ENCODE data around the gene CC2D2A.
"Not testable (repeated sequence)": the region's sequence is repeated elsewhere in the genome, so short reads cannot be mapped to it uniquely, and the experiment has no call there.

Gene CC2D2A

GRCh38 chr4:15610855-15611254, 141.2 kb downstream of the CC2D2A start:
- Histone ChIP-seq H2BK5ac (ENCODE audit: low read depth, low read length, poor library complexity, severe bottlenecking) (no peak overlapping the region), H3K36me3 (ENCODE audit: control insufficient read depth in 1 of 2, insufficient read depth in 2 of 2, low read depth in 1 of 2, low read length in 2 of 2) (peaks cover 6 to 53% of the 10 kb centered on the region in 2 experiments), H3K27me3 (ENCODE audit: control insufficient read depth in 1 of 2, insufficient read depth in 1 of 2, low read length in 2 of 2) (no peaks in the 10 kb centered on the region), H2BK12ac (ENCODE audit: low read length in 2 of 2) (no peak overlapping the region), H3K23ac (ENCODE audit: low read length in 2 of 2) (no peak overlapping the region), H3K9me3 (ENCODE audit: control insufficient read depth, low read length) (no peaks in the 10 kb centered on the region), H3K4me1 (ENCODE audit: control insufficient read depth, insufficient read depth, low read depth, low read length) (no peaks in the 10 kb centered on the region), H3K4me2 (ENCODE audit: low read length, poor library complexity, severe bottlenecking) (no peak overlapping the region), H4K91ac (ENCODE audit: low read length) (no peak overlapping the region), H2AFZ (ENCODE audit: low read depth, low read length) (no peak overlapping the region), H3K79me1 (replicated peaks; ENCODE audit: low read length, poor library complexity, severe bottlenecking) (peaks cover 10% of the 10 kb centered on the region), H4K8ac (ENCODE audit: low read length) (no peak overlapping the region), H3K18ac (ENCODE audit: low read depth in 1 of 2, low read length in 2 of 2) (no peak overlapping the region), H2AK5ac (ENCODE audit: low read length, severe bottlenecking) (no peak overlapping the region), H3K4me3 (ENCODE audit: insufficient read depth in 1 of 2, low read depth in 1 of 2, low read length in 2 of 2) (no peak overlapping the region), H3K14ac (ENCODE audit: low read length in 2 of 2) (no peak overlapping the region), H2BK15ac (ENCODE audit: low read depth, poor library complexity, severe bottlenecking) (no peak overlapping the region), H3K9ac (ENCODE audit: low read length) (no peak overlapping the region), H3K4ac (ENCODE audit: low read depth in 1 of 2, low read length in 2 of 2) (no peak overlapping the region), H2BK120ac (ENCODE audit: low read depth, low read length) (no peak overlapping the region), H3K27ac (ENCODE audit: low read length, poor library complexity, severe bottlenecking) (no peak overlapping the region)
- DNase-seq, result no peak
- 93% methylated on average over 2 of the region's 2 CpGs for WGBS

GRCh38 chr4:15612136-15612535, 142.5 kb downstream of the CC2D2A start:
- Histone ChIP-seq H3K23ac (ENCODE audit: low read length in 2 of 2) (no peak overlapping the region), H3K4me3 (ENCODE audit: insufficient read depth in 1 of 2, low read depth in 1 of 2, low read length in 2 of 2) (no peak overlapping the region), H3K4ac (ENCODE audit: low read depth in 1 of 2, low read length in 2 of 2) (no peak overlapping the region), H2BK120ac (ENCODE audit: low read depth, low read length) (no peak overlapping the region), H3K27ac (ENCODE audit: low read length, poor library complexity, severe bottlenecking) (no peak overlapping the region), H3K79me1 (replicated peaks; ENCODE audit: low read length, poor library complexity, severe bottlenecking) (peaks cover 13% of the 10 kb centered on the region), H3K36me3 (ENCODE audit: control insufficient read depth in 1 of 2, insufficient read depth in 2 of 2, low read depth in 1 of 2, low read length in 2 of 2) (peaks cover 6 to 57% of the 10 kb centered on the region in 2 experiments), H2BK12ac (ENCODE audit: low read length in 2 of 2) (no peak overlapping the region), H2BK15ac (ENCODE audit: low read depth, poor library complexity, severe bottlenecking) (no peak overlapping the region), H3K27me3 (ENCODE audit: control insufficient read depth in 1 of 2, insufficient read depth in 1 of 2, low read length in 2 of 2) (no peaks in the 10 kb centered on the region), H4K91ac (ENCODE audit: low read length) (no peak overlapping the region), H3K9ac (ENCODE audit: low read length) (no peak overlapping the region), H2AFZ (ENCODE audit: low read depth, low read length) (no peak overlapping the region), H3K18ac (ENCODE audit: low read depth in 1 of 2, low read length in 2 of 2) (no peak overlapping the region), H4K8ac (ENCODE audit: low read length) (no peak overlapping the region), H3K14ac (ENCODE audit: low read length in 2 of 2) (no peak overlapping the region), H2AK5ac (ENCODE audit: low read length, severe bottlenecking) (no peak overlapping the region), H3K4me2 (ENCODE audit: low read length, poor library complexity, severe bottlenecking) (no peak overlapping the region), H3K4me1 (ENCODE audit: control insufficient read depth, insufficient read depth, low read depth, low read length) (no peaks in the 10 kb centered on the region), H2BK5ac (ENCODE audit: low read depth, low read length, poor library complexity, severe bottlenecking) (no peak overlapping the region), H3K9me3 (ENCODE audit: control insufficient read depth, low read length) (no peaks in the 10 kb centered on the region)
- 96% methylated on average over 2 of the region's 2 CpGs for WGBS
- DNase-seq, result no peak

GRCh38 chr4:15614891-15615290, 145.2 kb downstream of the CC2D2A start:
- H3K4me2 ChIP-seq (ENCODE audit: low read length, poor library complexity, severe bottlenecking); H4K91ac ChIP-seq (ENCODE audit: low read length); H2AK5ac ChIP-seq (ENCODE audit: low read length, severe bottlenecking); H2BK5ac ChIP-seq (ENCODE audit: low read depth, low read length, poor library complexity, severe bottlenecking); H3K9ac ChIP-seq (ENCODE audit: low read length); DNase-seq; H2BK120ac ChIP-seq (ENCODE audit: low read depth, low read length); H3K27ac ChIP-seq (ENCODE audit: low read length, poor library complexity, severe bottlenecking); H3K18ac ChIP-seq (ENCODE audit: low read depth in 1 of 2, low read length in 2 of 2); H4K8ac ChIP-seq (ENCODE audit: low read length); H3K4me3 ChIP-seq (ENCODE audit: insufficient read depth in 1 of 2, low read depth in 1 of 2, low read length in 2 of 2); H2BK15ac ChIP-seq (ENCODE audit: low read depth, poor library complexity, severe bottlenecking); H3K9me3 ChIP-seq (ENCODE audit: control insufficient read depth, low read length); H3K23ac ChIP-seq (ENCODE audit: low read length in 2 of 2); H3K4me1 ChIP-seq (ENCODE audit: control insufficient read depth, insufficient read depth, low read depth, low read length); H3K27me3 ChIP-seq (ENCODE audit: control insufficient read depth in 1 of 2, insufficient read depth in 1 of 2, low read length in 2 of 2); H3K4ac ChIP-seq (ENCODE audit: low read depth in 1 of 2, low read length in 2 of 2); H3K14ac ChIP-seq (ENCODE audit: low read length in 2 of 2); H2BK12ac ChIP-seq (ENCODE audit: low read length in 2 of 2); H2AFZ ChIP-seq (ENCODE audit: low read depth, low read length): not testable (repeated sequence)
- peaks cover 16 to 48% of the 10 kb centered on the region in 2 experiments for H3K36me3 ChIP-seq (ENCODE audit: control insufficient read depth in 1 of 2, insufficient read depth in 2 of 2, low read depth in 1 of 2, low read length in 2 of 2)
- H3K79me1 ChIP-seq (replicated peaks; ENCODE audit: low read length, poor library complexity, severe bottlenecking), result peaks cover 16% of the 10 kb centered on the region
- WGBS, result 100% methylated on average over 13 of the region's 24 CpGs

- not testable (repeated sequence) for H3K27ac ChIP-seq (ENCODE audit: low read length, poor library complexity, severe bottlenecking); H2AFZ ChIP-seq (ENCODE audit: low read depth, low read length); H3K4me3 ChIP-seq (ENCODE audit: insufficient read depth in 1 of 2, low read depth in 1 of 2, low read length in 2 of 2); H2BK12ac ChIP-seq (ENCODE audit: low read length in 2 of 2); H3K4ac ChIP-seq (ENCODE audit: low read depth in 1 of 2, low read length in 2 of 2); H3K23ac ChIP-seq (ENCODE audit: low read length in 2 of 2); H3K27me3 ChIP-seq (ENCODE audit: control insufficient read depth in 1 of 2, insufficient read depth in 1 of 2, low read length in 2 of 2); H4K91ac ChIP-seq (ENCODE audit: low read length); H3K4me2 ChIP-seq (ENCODE audit: low read length, poor library complexity, severe bottlenecking); H2BK120ac ChIP-seq (ENCODE audit: low read depth, low read length); H3K14ac ChIP-seq (ENCODE audit: low read length in 2 of 2); H3K4me1 ChIP-seq (ENCODE audit: control insufficient read depth, insufficient read depth, low read depth, low read length); H3K18ac ChIP-seq (ENCODE audit: low read depth in 1 of 2, low read length in 2 of 2); H2AK5ac ChIP-seq (ENCODE audit: low read length, severe bottlenecking); DNase-seq; H2BK5ac ChIP-seq (ENCODE audit: low read depth, low read length, poor library complexity, severe bottlenecking); H2BK15ac ChIP-seq (ENCODE audit: low read depth, poor library complexity, severe bottlenecking); H4K8ac ChIP-seq (ENCODE audit: low read length); H3K9ac ChIP-seq (ENCODE audit: low read length)
- peaks cover 14% of the 10 kb centered on the region for H3K79me1 ChIP-seq (replicated peaks; ENCODE audit: low read length, poor library complexity, severe bottlenecking)
- H3K9me3 ChIP-seq (ENCODE audit: control insufficient read depth, low read length), result peaks cover 15% of the 10 kb centered on the region
- peaks cover 19 to 47% of the 10 kb centered on the region in 2 experiments for H3K36me3 ChIP-seq (ENCODE audit: control insufficient read depth in 1 of 2, insufficient read depth in 2 of 2, low read depth in 1 of 2, low read length in 2 of 2)
- 100% methylated on average over 3 of the region's 5 CpGs for WGBS
These were observed 147.7 kb downstream of the CC2D2A start for GRCh38 chr4:15617407-15617806.
